ENCODE results near the gene FUT8. TPM values are rescaled to one million over a fixed set of nuclear protein-coding genes. Genes with fewer than 3 reads are reported as not detected.

The FUT8 gene
- total RNA-seq, 4 donors from 2014 or later = 6.5 to 11.3 (median 9.3) TPM

- DNase-seq (no peak), ATAC-seq (no peak)
- no peak overlapping the region for H3K4me3 ChIP-seq
- H3K27ac ChIP-seq = no peak overlapping the region
- intact Hi-C loops (cut with DNase I; ENCODE audit: low total_unique reads) = loop anchor here (5.0 to 10.0 kb wide), 5 partner anchors 190 to 1092 kb away; partner anchors contain the start of genes CHURC1, FNTB, GPHN and MAX
- no peak for TF ChIP-seq CTCF (IDR thresholded peaks at IDR 0.05 in 4 of 5, conservative IDR thresholded peaks at IDR 0.05 in 1 of 5)
- no peak for TF ChIP-seq POLR2A (IDR thresholded peaks at IDR 0.05)
- H3K4me1 ChIP-seq = peaks cover 4 to 8% of the 10 kb centered on the region in 2 donors
- H3K9me3 ChIP-seq = no peaks in the 10 kb centered on the region
- no peaks in the 10 kb centered on the region for H3K27me3 ChIP-seq
- H3K36me3 ChIP-seq = no peaks in the 10 kb centered on the region
- in situ Hi-C loops (cut with MboI; ENCODE audit: low sequenced_read_pairs in 4 of 4) = loop anchor here in 3 of 4 donors (10.0 to 25.0 kb wide), 2 partner anchors 410 to 547 kb away; no protein-coding TSS in a partner anchor
Observed at GRCh38 chr14:65414961-65415589, 2.5 kb downstream of the FUT8 start.

DNA sequence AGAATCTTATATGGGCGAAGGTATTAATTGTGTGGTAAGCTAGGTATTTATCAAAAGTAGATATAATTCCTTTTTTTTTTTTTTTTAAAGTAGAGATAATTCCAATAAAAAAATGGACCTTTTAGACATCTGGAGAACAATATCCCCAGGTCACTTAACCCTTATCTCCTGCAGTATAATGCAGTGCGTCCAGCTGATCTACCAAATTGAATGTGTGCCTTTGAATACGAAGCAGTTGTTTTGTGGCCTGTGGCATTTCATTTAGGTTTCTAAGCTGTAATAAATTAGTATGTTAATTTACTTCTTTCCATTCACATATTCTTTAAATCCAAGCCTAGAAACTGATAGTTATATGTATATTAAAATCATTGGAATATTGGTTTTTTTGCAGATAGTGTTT lies 3.1 kb downstream of the FUT8 start:
- Histone ChIP-seq H3K4me3 (no peak overlapping the region), H3K27ac (no peak overlapping the region), H3K4me1 (peaks cover 4 to 8% of the 10 kb centered on the region in 2 donors), H3K9me3 (no peaks in the 10 kb centered on the region), H3K36me3 (no peaks in the 10 kb centered on the region), H3K27me3 (no peaks in the 10 kb centered on the region)
- TF ChIP-seq POLR2A (IDR thresholded peaks at IDR 0.05) = no peak
- no peak for TF ChIP-seq CTCF (IDR thresholded peaks at IDR 0.05 in 4 of 5, conservative IDR thresholded peaks at IDR 0.05 in 1 of 5)
- DNase-seq (no peak), ATAC-seq (no peak)
- in situ Hi-C loops (cut with MboI; ENCODE audit: low sequenced_read_pairs in 4 of 4) (loop anchor here in 3 of 4 donors (10.0 to 25.0 kb wide), 2 partner anchors 409 to 547 kb away; no protein-coding TSS in a partner anchor), intact Hi-C loops (cut with DNase I; ENCODE audit: low total_unique reads) (loop anchor here (10.0 kb wide), 1 partner anchor 189 kb away; no protein-coding TSS in a partner anchor)

DNA sequence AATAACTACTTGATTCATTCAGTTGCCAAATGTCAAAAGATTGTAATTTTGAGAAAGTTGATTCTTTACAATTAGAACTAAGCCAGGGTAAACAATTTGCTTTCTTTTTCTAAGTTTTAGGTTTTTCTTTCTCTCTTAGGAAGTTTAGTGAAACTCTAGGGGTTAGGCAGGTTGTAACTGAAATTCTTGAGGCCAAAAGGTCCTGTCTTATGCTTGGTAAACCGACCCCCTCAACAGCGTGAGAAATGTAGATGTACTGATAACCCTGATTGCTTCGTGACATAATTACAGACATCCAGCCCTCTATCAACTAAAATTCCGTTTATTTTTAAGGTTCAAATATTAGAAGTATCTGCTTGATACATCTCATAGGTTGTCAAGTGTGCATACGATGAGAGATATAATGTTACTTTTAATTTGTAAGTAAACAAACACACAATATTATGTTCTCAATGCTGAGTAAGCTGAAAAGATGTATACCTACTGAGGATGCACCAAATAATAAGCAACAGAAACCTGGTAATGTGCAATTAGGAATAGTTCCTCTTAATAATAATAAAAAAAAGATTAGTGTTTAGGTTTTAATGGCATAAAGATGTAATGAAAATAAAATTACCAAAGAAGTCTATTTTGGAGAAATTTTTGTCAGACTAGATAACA lies 7.2 kb downstream of the FUT8 start:
- H3K36me3 ChIP-seq = no peaks in the 10 kb centered on the region
- H3K27ac ChIP-seq = no peak overlapping the region
- H3K4me3 ChIP-seq = no peak overlapping the region
- no peaks in the 10 kb centered on the region for H3K9me3 ChIP-seq
- DNase-seq = no peak
- in situ Hi-C loops (cut with MboI; ENCODE audit: low sequenced_read_pairs in 4 of 4) (loop anchor here (10.0 to 25.0 kb wide), 2 partner anchors 405 to 543 kb away; no protein-coding TSS in a partner anchor), intact Hi-C loops (cut with DNase I; ENCODE audit: low total_unique reads) (loop anchor here (10.0 kb wide), 1 partner anchor 185 kb away; no protein-coding TSS in a partner anchor)
- no peaks in the 10 kb centered on the region for H3K4me1 ChIP-seq
- TF ChIP-seq CTCF (IDR thresholded peaks at IDR 0.05 in 4 of 5, conservative IDR thresholded peaks at IDR 0.05 in 1 of 5) = no peak
- TF ChIP-seq POLR2A (IDR thresholded peaks at IDR 0.05) = no peak
- no peak for ATAC-seq
- no peaks in the 10 kb centered on the region for H3K27me3 ChIP-seq

DNA sequence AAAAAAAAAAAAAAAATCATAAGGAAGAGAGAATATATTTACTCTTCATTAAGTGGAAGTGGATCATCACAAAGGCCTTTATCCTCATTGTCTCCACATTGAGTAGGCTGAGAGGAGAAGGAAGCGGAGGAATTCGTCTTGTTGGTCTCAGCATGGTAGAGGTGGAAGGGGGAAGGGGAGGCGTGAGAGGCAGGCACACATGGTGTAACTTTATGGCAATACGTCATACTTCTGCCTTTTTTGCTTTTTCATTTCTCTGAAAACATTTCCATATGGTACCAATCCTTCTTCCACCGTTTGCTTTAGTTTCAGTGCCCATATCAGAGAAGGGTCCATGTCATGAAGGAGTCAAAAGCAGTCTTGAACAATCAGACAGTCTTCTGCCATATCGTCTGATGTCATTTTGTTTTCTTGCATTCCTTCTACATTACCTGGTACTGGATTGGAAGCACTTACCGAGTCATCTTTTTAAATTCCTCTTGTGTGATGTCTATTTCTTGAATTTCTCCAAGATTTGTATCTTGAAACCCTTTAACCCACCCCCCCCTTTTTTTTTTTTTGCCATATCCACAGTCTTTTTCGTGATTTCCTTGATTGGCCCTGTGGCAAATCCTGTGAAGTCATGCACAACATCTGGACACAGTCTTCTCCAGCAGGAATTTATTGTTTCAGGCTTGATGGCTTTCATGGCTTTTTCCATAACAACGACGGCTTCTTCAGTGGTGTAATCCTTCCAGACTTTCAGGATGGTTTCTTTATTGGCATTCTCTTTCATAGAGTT lies 8.9 kb downstream of the FUT8 start:
- Histone ChIP-seq H3K9me3 (no peaks in the 10 kb centered on the region), H3K27ac (no peak overlapping the region), H3K4me3 (no peak overlapping the region), H3K27me3 (no peaks in the 10 kb centered on the region), H3K4me1 (no peaks in the 10 kb centered on the region), H3K36me3 (no peaks in the 10 kb centered on the region)
- intact Hi-C loops (cut with DNase I; ENCODE audit: low total_unique reads) = no loop called here
- in situ Hi-C loops (cut with MboI; ENCODE audit: low sequenced_read_pairs in 4 of 4) = loop anchor here in 2 of 4 donors (10.0 to 25.0 kb wide), 2 partner anchors 403 to 541 kb away; no protein-coding TSS in a partner anchor
- no peak for ATAC-seq
- DNase-seq = no peak
- TF ChIP-seq POLR2A (IDR thresholded peaks at IDR 0.05) (no peak), CTCF (IDR thresholded peaks at IDR 0.05 in 4 of 5, conservative IDR thresholded peaks at IDR 0.05 in 1 of 5) (no peak)

Data from gastrocnemius medialis (tissue), 4 donors.